K562 (cell line): Measurements from ENCODE around the gene RIMS3. TPM values are rescaled to one million over a fixed set of nuclear protein-coding genes. Genes with fewer than 3 reads are reported as not detected.

ENCODE experiments used
- BRCA1 ChIP-seq, 2 experiments: fragments of 450-650 bp in 1 of 2; sonication (generic) in 1 of 2; formaldehyde crosslinking in 1 of 2; IDR thresholded peaks; 2 replicates each; pipeline versions ENCODE4 v1.5.0 to v1.6.1; 2017 to 2020; ENCODE audit warnings: mild to moderate bottlenecking in 1 of 2, missing genetic modification reagents in 1 of 2
- BRF2 ChIP-seq: IDR thresholded peaks from 3 replicates; pipeline ENCODE4 v1.6.1; 2011; ENCODE audit warnings: borderline replicate concordance, mild to moderate bottlenecking; ENCODE audit not compliant: insufficient read length, insufficient read depth
- CBFA2T3 ChIP-seq: fragments of 450-650 bp; IDR thresholded peaks from 2 replicates; pipeline ENCODE4 v1.6.1; 2017
- CBFB ChIP-seq: sonication (generic); formaldehyde crosslinking; IDR thresholded peaks from 2 replicates; pipeline ENCODE4 v1.4.0; 2020; ENCODE audit warnings: mild to moderate bottlenecking, missing genetic modification reagents
- CHCHD3 ChIP-seq: fragments of 250-450 bp; sonication (Bioruptor Pico); IDR thresholded peaks from 2 replicates; pipeline ENCODE4 v2.1.2; 2022; ENCODE audit warnings: mild to moderate bottlenecking
- DDX20 ChIP-seq: fragments of 450-650 bp; IDR thresholded peaks from 2 replicates; pipeline ENCODE4 v1.6.1; 2016; ENCODE audit warnings: missing genetic modification characterization, low read depth, mild to moderate bottlenecking, missing compliant biosample characterization, moderate library complexity
- E4F1 ChIP-seq: fragments of 250-450 bp; sonication (Bioruptor Pico); IDR thresholded peaks from 2 replicates; pipeline ENCODE4 v1.5.0; 2021; ENCODE audit warnings: mild to moderate bottlenecking, borderline replicate concordance
- FOXK1 ChIP-seq: sonication (generic); formaldehyde crosslinking; IDR thresholded peaks from 2 replicates; pipeline ENCODE4 v1.8.0; 2022; ENCODE audit warnings: missing genetic modification reagents, mild to moderate bottlenecking, borderline replicate concordance
- HNRNPUL1 ChIP-seq: fragments of 200-400 bp; formaldehyde crosslinking; IDR thresholded peaks from 2 replicates; pipeline ENCODE4 v1.6.1; 2017; ENCODE audit warnings: low read length
- JUND ChIP-seq, 2 experiments: IDR thresholded peaks; 2 replicates in 1 of 2; 3 replicates in 1 of 2; pipeline ENCODE4 v1.6.1; 2011; ENCODE audit warnings: borderline replicate concordance in 2 of 2, low read depth in 2 of 2, low read length in 2 of 2, improper control_type of control experiment in 1 of 2, missing biosample characterization in 1 of 2, missing genetic modification characterization in 1 of 2, missing genetic modification reagents in 1 of 2
- MYNN ChIP-seq, 2 experiments: sonication (generic); formaldehyde crosslinking in 1 of 2; IDR thresholded peaks; 2 replicates each; pipeline versions ENCODE4 v1.5.0 to v1.6.1; 2016 to 2020; ENCODE audit warnings: antibody characterized with exemption in 1 of 2, missing genetic modification reagents in 1 of 2
- NCOA2 ChIP-seq, 2 experiments: fragments of 450-650 bp; IDR thresholded peaks; 2 replicates each; pipeline ENCODE4 v1.6.1; 2018; ENCODE audit warnings: mild to moderate bottlenecking in 2 of 2, moderate library complexity in 1 of 2; ENCODE audit not compliant: partially characterized antibody in 2 of 2
- PHF8 ChIP-seq: fragments of 200-600 bp; sonication (generic); IDR thresholded peaks from 2 replicates; pipeline ENCODE4 v1.6.1; 2012; ENCODE audit warnings: mixed run types, mild to moderate bottlenecking, inconsistent platforms, low read length, moderate library complexity, borderline replicate concordance
- RBM39 ChIP-seq: fragments of 200-400 bp; formaldehyde crosslinking; optimal IDR thresholded peaks from 2 replicates; pipeline ENCODE3; 2018; ENCODE audit warnings: low read depth, low read length
- SMAD4 ChIP-seq: fragments of 250-450 bp; sonication (Bioruptor Pico); conservative IDR thresholded peaks from 2 replicates; pipeline ENCODE4 v1.8.0; 2021; ENCODE audit warnings: inconsistent platforms, mild to moderate bottlenecking, moderate library complexity
- SMARCA4 ChIP-seq: fragments of 450-650 bp; IDR thresholded peaks from 2 replicates; pipeline ENCODE4 v1.6.1; 2016
- SNIP1 ChIP-seq: fragments of 450-650 bp; IDR thresholded peaks from 2 replicates; pipeline ENCODE4 v1.7.1; 2017; ENCODE audit warnings: low read depth, mild to moderate bottlenecking
- SRSF7 ChIP-seq: fragments of 200-400 bp; formaldehyde crosslinking; optimal IDR thresholded peaks from 2 replicates; pipeline ENCODE3; 2017; ENCODE audit warnings: mild to moderate bottlenecking, low read depth, low read length
- TAF9B ChIP-seq: fragments of 450-650 bp; IDR thresholded peaks from 2 replicates; pipeline ENCODE4 v1.6.1; 2018; ENCODE audit warnings: mild to moderate bottlenecking; ENCODE audit not compliant: partially characterized antibody
- XRCC5 ChIP-seq: fragments of 200-400 bp; formaldehyde crosslinking; IDR thresholded peaks from 2 replicates; pipeline ENCODE4 v1.6.1; 2017; ENCODE audit warnings: low read depth, mild to moderate bottlenecking, low read length
- ZBTB17 ChIP-seq: fragments of 450-650 bp; formaldehyde crosslinking; IDR thresholded peaks from 2 replicates; pipeline ENCODE4 v1.4.0; 2020; ENCODE audit warnings: mild to moderate bottlenecking
- ZBTB2 ChIP-seq: fragments of 450-650 bp; IDR thresholded peaks from 2 replicates; pipeline ENCODE4 v1.6.1; 2016; ENCODE audit warnings: antibody characterized with exemption
- ZC3H8 ChIP-seq: fragments of 450-650 bp; IDR thresholded peaks from 2 replicates; pipeline ENCODE4 v1.6.1; 2017
- ZNF445 ChIP-seq: fragments of 250-450 bp; sonication (Bioruptor Pico); IDR thresholded peaks from 2 replicates; pipeline ENCODE4 v1.4.0; 2020; ENCODE audit warnings: low read depth, mild to moderate bottlenecking, moderate library complexity
- polyA plus RNA-seq, 8 experiments: library from polyadenylated mRNA; depleted of rRNA in 4 of 8; stranded (reverse) in 5 of 8; unstranded in 3 of 8; fragments of >200 nt; fragmentation: Nextera tagmentation in 2 of 8; fragmentation: Illumina TruSeq in 1 of 8; extraction: Ambion mirVana in 2 of 8; extraction: Trizol in 1 of 8; gene quantifications; 2 replicates each; pipeline versions ENCODE4 v1.2.1 to v1.2.3, GENCODE V29; 2011 to 2014; ENCODE audit warnings: inconsistent platforms in 1 of 8, missing spikeins in 1 of 8
- total RNA-seq, 7 experiments: library from RNA; depleted of rRNA in 6 of 7; stranded (reverse); fragments of >200 nt in 6 of 7; fragmentation: Illumina TruSeq in 2 of 7; extraction: Trizol in 2 of 7; gene quantifications; 2 replicates each; pipeline versions ENCODE4 v1.2.1 to v1.2.3, GENCODE V29; 2011 to 2021; ENCODE audit warnings: low replicate concordance in 1 of 7

The RIMS3 gene
- total and polyA plus RNA-seq, 9 of the 15 experiments (the other 6 are each of a cell fraction or from before 2014, with no cell fraction given) = 0.06 to 1.2 (median 0.59) TPM

GRCh38 chr1:40709100-40709801, 43.8 kb upstream of the RIMS3 start (continued):
- TF ChIP-seq BRCA1 (IDR thresholded peaks at IDR 0.05) (no peak), BRCA1 (CRISPR knock-in tag; IDR thresholded peaks at IDR 0.05) (no peak), MYNN (IDR thresholded peaks at IDR 0.05) (no peak), MYNN (CRISPR knock-in tag; IDR thresholded peaks at IDR 0.05) (no peak), TAF9B (peak; percentile 77), ZNF445 (CRISPR knock-in tag) (no peak), DDX20 (tag) (no peak), SMAD4 (CRISPR knock-in tag) (no peak), JUND (IDR thresholded peaks at IDR 0.05; ENCODE audit: borderline replicate concordance, low read depth, low read length) (peak; percentile 64; the same call in 1 of the 2 replicates), JUND (tag; IDR thresholded peaks at IDR 0.05; ENCODE audit: borderline replicate concordance, low read depth, low read length) (peak; percentile 37; the same call in 1 of the 3 replicates), ZBTB17 (CRISPR knock-in tag) (no peak), CBFB (no peak), PHF8 (peak; percentile 62; the same call in 1 of the 2 replicates), SMARCA4 (0 out of 2 replicates have a peak, but pooled peaks have one; percentile 56), CBFA2T3 (no peak), XRCC5 (0 out of 2 replicates have a peak, but pooled peaks have one; percentile 19), ZC3H8 (no peak), ZBTB2 (no peak), E4F1 (no peak), BRF2 (no peak), CHCHD3 (CRISPR knock-in tag) (no peak), SRSF7 (no peak), SNIP1 (no peak), NCOA2 (IDR thresholded peaks at IDR 0.05; ENCODE audit: partially characterized antibody in 2 of 2) (no peak), HNRNPUL1 (no peak), FOXK1 (CRISPR knock-in tag) (0 out of 2 replicates have a peak, but pooled peaks have one; percentile 14), RBM39 (no peak)
